ENCODE data around the gene KCNJ15. TPM values are rescaled to one million over a fixed set of nuclear protein-coding genes. Genes with fewer than 3 reads are reported as not detected.

The KCNJ15 gene
- total and polyA plus RNA-seq, 2 donors (not counting 1 experiment from before 2014, with no cell fraction given): 0.44 to 0.83 TPM

GRCh38 chr21:38239672-38240071, 17.1 kb upstream of the KCNJ15 start:
- Histone ChIP-seq H3K79me2 (ENCODE audit: control insufficient read depth, insufficient read depth, low read length) (no peaks in the 10 kb centered on the region), H3K4me3 (replicated peaks in 1 of 4; ENCODE audit: control extremely low read depth in 1 of 4, insufficient read depth in 1 of 4, low read depth in 3 of 4, low read length in 4 of 4) (no peak overlapping the region), H3K27ac (ENCODE audit: insufficient read depth, low read length) (no peak overlapping the region), H3K4me2 (ENCODE audit: extremely low read depth, insufficient read depth, low read length) (no peak overlapping the region), H4K20me1 (ENCODE audit: control insufficient read depth, extremely low read depth, insufficient read depth, low read length) (no peaks in the 10 kb centered on the region), H3K9ac (ENCODE audit: insufficient read depth, low read length) (no peak overlapping the region), H3K9me3 (ENCODE audit: control insufficient read depth, insufficient read depth, low read depth, low read length) (no peaks in the 10 kb centered on the region), H2AFZ (ENCODE audit: low read length) (no peak overlapping the region), H3K36me3 (ENCODE audit: control insufficient read depth, insufficient read depth, low read length) (no peaks in the 10 kb centered on the region), H3K4me1 (ENCODE audit: control insufficient read depth, extremely low read depth, insufficient read depth, low read length) (peaks cover 2% of the 10 kb centered on the region), H3K27me3 (ENCODE audit: control insufficient read depth, insufficient read depth, low read length) (no peaks in the 10 kb centered on the region)
- DNase-seq (ENCODE audit: low read depth in 2 of 2): no peak
- TF ChIP-seq EZH2 (IDR thresholded peaks at IDR 0.05; ENCODE audit: low read length, missing control alignments) (no peak), CTCF (conservative IDR thresholded peaks at IDR 0.05 in 1 of 2, IDR thresholded peaks at IDR 0.05 in 1 of 2; ENCODE audit: low read depth in 1 of 2, low read length in 2 of 2) (no peak)

- no peaks in the 10 kb centered on the region for H3K27me3 ChIP-seq (ENCODE audit: control insufficient read depth, insufficient read depth, low read length)
- DNase-seq (ENCODE audit: low read depth in 2 of 2): no peak
- no peak overlapping the region for H3K4me2 ChIP-seq (ENCODE audit: extremely low read depth, insufficient read depth, low read length)
- no peaks in the 10 kb centered on the region for H3K79me2 ChIP-seq (ENCODE audit: control insufficient read depth, insufficient read depth, low read length)
- H4K20me1 ChIP-seq (ENCODE audit: control insufficient read depth, extremely low read depth, insufficient read depth, low read length): no peaks in the 10 kb centered on the region
- no peaks in the 10 kb centered on the region for H3K36me3 ChIP-seq (ENCODE audit: control insufficient read depth, insufficient read depth, low read length)
- no peak overlapping the region for H3K27ac ChIP-seq (ENCODE audit: insufficient read depth, low read length)
- TF ChIP-seq CTCF (conservative IDR thresholded peaks at IDR 0.05 in 1 of 2, IDR thresholded peaks at IDR 0.05 in 1 of 2; ENCODE audit: low read depth in 1 of 2, low read length in 2 of 2): no peak
- no peak for TF ChIP-seq EZH2 (IDR thresholded peaks at IDR 0.05; ENCODE audit: low read length, missing control alignments)
- no peak overlapping the region for H3K9ac ChIP-seq (ENCODE audit: insufficient read depth, low read length)
- H3K4me3 ChIP-seq (replicated peaks in 1 of 4; ENCODE audit: control extremely low read depth in 1 of 4, insufficient read depth in 1 of 4, low read depth in 3 of 4, low read length in 4 of 4): no peak overlapping the region
- H3K9me3 ChIP-seq (ENCODE audit: control insufficient read depth, insufficient read depth, low read depth, low read length): no peaks in the 10 kb centered on the region
- no peak overlapping the region for H2AFZ ChIP-seq (ENCODE audit: low read length)
- peaks cover 2% of the 10 kb centered on the region for H3K4me1 ChIP-seq (ENCODE audit: control insufficient read depth, extremely low read depth, insufficient read depth, low read length)
Measured at GRCh38 chr21:38240129-38240528, 16.7 kb upstream of the KCNJ15 start.

- peak in 1 of 2 donors; percentile 80 for DNase-seq (ENCODE audit: low read depth in 2 of 2)
- Histone ChIP-seq H3K27me3 (ENCODE audit: control insufficient read depth, insufficient read depth, low read length) (no peaks in the 10 kb centered on the region), H4K20me1 (ENCODE audit: control insufficient read depth, extremely low read depth, insufficient read depth, low read length) (no peaks in the 10 kb centered on the region), H3K9ac (ENCODE audit: insufficient read depth, low read length) (no peak overlapping the region), H3K36me3 (ENCODE audit: control insufficient read depth, insufficient read depth, low read length) (no peaks in the 10 kb centered on the region), H3K4me2 (ENCODE audit: extremely low read depth, insufficient read depth, low read length) (no peak overlapping the region), H3K4me1 (ENCODE audit: control insufficient read depth, extremely low read depth, insufficient read depth, low read length) (peaks cover 2% of the 10 kb centered on the region), H3K27ac (ENCODE audit: insufficient read depth, low read length) (no peak overlapping the region), H3K79me2 (ENCODE audit: control insufficient read depth, insufficient read depth, low read length) (no peaks in the 10 kb centered on the region), H3K4me3 (replicated peaks in 1 of 4; ENCODE audit: control extremely low read depth in 1 of 4, insufficient read depth in 1 of 4, low read depth in 3 of 4, low read length in 4 of 4) (no peak overlapping the region), H2AFZ (ENCODE audit: low read length) (no peak overlapping the region), H3K9me3 (ENCODE audit: control insufficient read depth, insufficient read depth, low read depth, low read length) (no peaks in the 10 kb centered on the region)
- TF ChIP-seq EZH2 (IDR thresholded peaks at IDR 0.05; ENCODE audit: low read length, missing control alignments) (no peak), CTCF (conservative IDR thresholded peaks at IDR 0.05 in 1 of 2, IDR thresholded peaks at IDR 0.05 in 1 of 2; ENCODE audit: low read depth in 1 of 2, low read length in 2 of 2) (no peak)
Measured at GRCh38 chr21:38241029-38241740, 15.6 kb upstream of the KCNJ15 start.
